Neural crest cell (in vitro differentiated cells): ENCODE measurements around the gene SOAT1. TPM values are rescaled to one million over a fixed set of nuclear protein-coding genes. Genes with fewer than 3 reads are reported as not detected.
"Not testable (repeated sequence)": the region's sequence is repeated elsewhere in the genome, so short reads cannot be mapped to it uniquely, and the experiment has no call there.

Experiments
- DNase-seq: peaks from one replicate; pipeline ENCODE4 v3.0.0; 2021; ENCODE audit warnings: low read depth, mixed read lengths, low spot score
- H3K27ac Mint-ChIP-seq: one replicate; pipeline ENCODE4 v1.8.0; 2021; ENCODE audit warnings: mild to moderate bottlenecking, mixed read lengths; ENCODE audit not compliant: unreplicated experiment
- H3K27me3 Mint-ChIP-seq: 2 replicates; pipeline ENCODE4 v1.8.0; 2021; ENCODE audit warnings: low read depth, mild to moderate bottlenecking, mixed read lengths
- H3K36me3 Mint-ChIP-seq: 2 replicates; pipeline ENCODE4 v1.8.0; 2021; ENCODE audit warnings: low read depth, mild to moderate bottlenecking, mixed read lengths
- H3K4me1 Mint-ChIP-seq: 2 replicates; pipeline ENCODE4 v1.8.0; 2021; ENCODE audit warnings: mixed read lengths
- H3K4me3 Mint-ChIP-seq: one replicate; pipeline ENCODE4 v1.8.0; 2021; ENCODE audit warnings: mild to moderate bottlenecking, mixed read lengths
- H3K9me3 Mint-ChIP-seq: 2 replicates; pipeline ENCODE4 v1.8.0; 2021; ENCODE audit warnings: mixed read lengths
- total RNA-seq: library from RNA; stranded (reverse); gene quantifications from 2 replicates; pipeline ENCODE4 v1.2.1, GENCODE V29; 2021
- TF ChIP-seq, protein P1 (sequence below): fragments of 200-600 bp; sonication (generic); conservative IDR thresholded peaks from 2 replicates; pipeline ENCODE4 v1.5.0; 2021; ENCODE audit warnings: antibody characterized with exemption, mild to moderate bottlenecking

SOAT1 gene
- total RNA-seq, 1 donor from 2014 or later, result 44.8 TPM

DNA sequence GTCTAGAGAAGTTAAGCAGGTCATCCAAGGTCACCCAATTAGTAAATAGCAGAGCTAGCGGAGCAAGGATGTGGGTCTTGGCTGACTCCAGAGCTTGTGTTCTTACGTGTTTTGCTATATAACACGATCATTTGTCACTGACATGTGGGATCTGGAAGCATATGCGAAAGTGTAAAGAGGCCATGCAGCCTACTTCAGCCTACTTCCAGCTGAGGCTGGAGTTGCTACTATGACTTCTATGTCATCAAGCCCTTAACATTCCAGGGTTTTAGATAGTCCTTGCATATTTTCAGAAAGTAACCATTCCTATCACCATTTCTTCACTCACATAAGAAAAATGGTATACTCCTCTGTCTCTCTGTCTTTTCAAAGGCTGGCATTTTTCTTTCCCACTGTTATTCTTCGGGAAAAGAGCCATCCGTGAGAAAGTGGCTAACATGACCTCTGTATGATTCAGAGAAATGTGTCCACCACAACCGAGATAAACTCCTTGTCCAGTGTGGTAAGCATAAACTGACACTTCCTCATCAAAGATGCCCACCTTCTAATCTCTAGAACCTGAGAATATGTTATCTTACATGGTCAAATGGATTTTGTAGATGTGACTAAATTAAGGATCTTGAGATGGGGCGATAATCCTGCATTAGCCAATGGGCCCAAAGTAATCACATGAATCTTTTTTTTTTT is 40.2 kb upstream of the SOAT1 start:
- Mint-ChIP-seq H3K4me3 (no peak overlapping the region), H3K9me3 (no peaks in the 10 kb centered on the region), H3K36me3 (no peaks in the 10 kb centered on the region), H3K4me1 (no peaks in the 10 kb centered on the region), H3K27me3 (no peaks in the 10 kb centered on the region), H3K27ac (no peak overlapping the region)
- DNase-seq, result no peak
- TF ChIP-seq, protein P1, sequence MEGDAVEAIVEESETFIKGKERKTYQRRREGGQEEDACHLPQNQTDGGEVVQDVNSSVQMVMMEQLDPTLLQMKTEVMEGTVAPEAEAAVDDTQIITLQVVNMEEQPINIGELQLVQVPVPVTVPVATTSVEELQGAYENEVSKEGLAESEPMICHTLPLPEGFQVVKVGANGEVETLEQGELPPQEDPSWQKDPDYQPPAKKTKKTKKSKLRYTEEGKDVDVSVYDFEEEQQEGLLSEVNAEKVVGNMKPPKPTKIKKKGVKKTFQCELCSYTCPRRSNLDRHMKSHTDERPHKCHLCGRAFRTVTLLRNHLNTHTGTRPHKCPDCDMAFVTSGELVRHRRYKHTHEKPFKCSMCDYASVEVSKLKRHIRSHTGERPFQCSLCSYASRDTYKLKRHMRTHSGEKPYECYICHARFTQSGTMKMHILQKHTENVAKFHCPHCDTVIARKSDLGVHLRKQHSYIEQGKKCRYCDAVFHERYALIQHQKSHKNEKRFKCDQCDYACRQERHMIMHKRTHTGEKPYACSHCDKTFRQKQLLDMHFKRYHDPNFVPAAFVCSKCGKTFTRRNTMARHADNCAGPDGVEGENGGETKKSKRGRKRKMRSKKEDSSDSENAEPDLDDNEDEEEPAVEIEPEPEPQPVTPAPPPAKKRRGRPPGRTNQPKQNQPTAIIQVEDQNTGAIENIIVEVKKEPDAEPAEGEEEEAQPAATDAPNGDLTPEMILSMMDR, result no peak

DNA sequence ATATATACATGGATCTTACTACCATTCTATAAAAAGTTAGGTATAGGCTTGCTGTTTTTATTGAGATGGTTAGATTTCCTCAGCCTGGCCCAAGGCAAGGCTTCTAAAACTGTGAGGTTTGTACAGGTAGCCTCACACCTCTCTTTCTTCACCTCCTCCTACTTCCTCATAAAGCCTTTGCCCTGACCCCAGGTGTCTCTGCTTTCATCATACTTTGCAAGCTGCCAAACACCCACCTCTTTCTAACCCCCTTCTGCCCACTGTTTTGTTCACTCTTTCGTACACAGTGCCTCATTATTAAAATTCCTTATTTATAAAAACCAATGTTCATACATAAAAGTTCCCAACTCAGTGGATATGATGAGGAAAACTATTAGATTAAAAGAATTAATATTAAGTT is 31.4 kb upstream of the SOAT1 start:
- Mint-ChIP-seq H3K27me3 (no peaks in the 10 kb centered on the region), H3K4me3 (no peak overlapping the region), H3K36me3 (no peaks in the 10 kb centered on the region), H3K9me3 (no peaks in the 10 kb centered on the region), H3K4me1 (no peaks in the 10 kb centered on the region), H3K27ac (no peak overlapping the region)
- no peak for DNase-seq
- TF ChIP-seq, protein P1, result no peak

GRCh38 chr1:179263121-179263520 is 30.5 kb upstream of the SOAT1 start:
- Mint-ChIP-seq H3K27me3 (no peaks in the 10 kb centered on the region), H3K27ac (no peak overlapping the region), H3K36me3 (no peaks in the 10 kb centered on the region), H3K9me3 (no peaks in the 10 kb centered on the region), H3K4me1 (no peaks in the 10 kb centered on the region), H3K4me3 (no peak overlapping the region)
- DNase-seq, result no peak
- TF ChIP-seq, protein P1, result no peak

- H3K9me3 Mint-ChIP-seq, result no peaks in the 10 kb centered on the region
- H3K27me3 Mint-ChIP-seq, result no peaks in the 10 kb centered on the region
- H3K36me3 Mint-ChIP-seq, result no peaks in the 10 kb centered on the region
- no peaks in the 10 kb centered on the region for H3K4me1 Mint-ChIP-seq
- no peak overlapping the region for H3K4me3 Mint-ChIP-seq
- no peak overlapping the region for H3K27ac Mint-ChIP-seq
- TF ChIP-seq, protein P1, result no peak
- no peak for DNase-seq
These were observed 29.1 kb upstream of the SOAT1 start for GRCh38 chr1:179264507-179264906.

- TF ChIP-seq, protein P1, result no peak
- H3K27me3 Mint-ChIP-seq, result no peaks in the 10 kb centered on the region
- no peaks in the 10 kb centered on the region for H3K36me3 Mint-ChIP-seq
- H3K9me3 Mint-ChIP-seq, result no peaks in the 10 kb centered on the region
- no peaks in the 10 kb centered on the region for H3K4me1 Mint-ChIP-seq
- DNase-seq, result no peak
- no peak overlapping the region for H3K27ac Mint-ChIP-seq
- no peak overlapping the region for H3K4me3 Mint-ChIP-seq
These were observed 24.5 kb upstream of the SOAT1 start for GRCh38 chr1:179269071-179269470.

DNA sequence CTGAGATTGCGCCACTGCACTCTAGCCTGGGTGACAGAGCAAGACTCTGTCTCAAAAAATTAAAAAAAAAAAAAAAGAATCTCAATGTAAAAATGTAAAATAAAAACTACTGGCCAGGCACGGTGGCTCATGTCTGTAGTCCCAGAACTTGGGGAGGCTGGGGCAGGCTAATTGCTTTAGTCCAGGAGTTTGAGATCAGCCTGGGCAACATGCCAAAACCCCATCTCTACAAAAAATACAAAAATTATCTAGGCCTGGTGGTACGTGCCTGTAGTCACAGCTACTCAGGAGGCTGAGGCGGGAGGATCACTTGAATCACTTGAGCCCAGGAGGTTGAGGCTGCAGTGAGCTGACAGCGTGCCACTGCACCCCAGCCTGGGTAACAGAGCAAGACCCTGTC is 19.2 kb upstream of the SOAT1 start:
- DNase-seq, H3K27me3 Mint-ChIP-seq, H3K4me3 Mint-ChIP-seq, H3K9me3 Mint-ChIP-seq, H3K4me1 Mint-ChIP-seq, H3K36me3 Mint-ChIP-seq, H3K27ac Mint-ChIP-seq: not testable (repeated sequence)
